Brain microvascular endothelial cell (primary cell): Measurements from ENCODE around the gene CPXM1.
A peak's percentile ranks its signal among the peaks of the same experiment; 100 is the strongest.

ENCODE experiments used
- DNase-seq: peaks from one replicate; pipeline ENCODE4 v3.0.0-alpha.2; 2020
- H3K27ac ChIP-seq: fragments of 250-450 bp; sonication (Bioruptor Pico); 2 replicates; pipeline ENCODE4 v1.5.1; 2020; ENCODE audit warnings: mild to moderate bottlenecking, moderate library complexity
- H3K27me3 ChIP-seq: fragments of 250-450 bp; sonication (Bioruptor Pico); replicated peaks from 2 replicates; pipeline ENCODE4 v1.5.1; 2020; ENCODE audit warnings: mild to moderate bottlenecking
- H3K36me3 ChIP-seq: fragments of 250-450 bp; sonication (Bioruptor Pico); replicated peaks from 2 replicates; pipeline ENCODE4 v1.5.1; 2020; ENCODE audit warnings: mild to moderate bottlenecking
- H3K4me3 ChIP-seq: 2 replicates; pipeline ENCODE4 v1.5.1; 2011; ENCODE audit warnings: low read depth, mild to moderate bottlenecking, control low read depth, low read length, moderate library complexity
- in situ Hi-C: cut with HindIII; loops from 2 replicates; pipeline ENCODE4 v1.10.0; 2017; ENCODE audit warnings: low sequenced_read_pairs, low pct_ligation_motif_present
- TF ChIP-seq, protein P1 (sequence below): IDR thresholded peaks from 2 replicates; pipeline ENCODE4 v1.5.1; 2011; ENCODE audit warnings: low read depth, mild to moderate bottlenecking, moderate library complexity, low read length, control low read depth, inconsistent platforms; ENCODE audit errors: missing control alignments

Gene CPXM1

GRCh38 chr20:2800521-2801285 is at the start of gene CPXM1:
Gene CPXM1 (minus strand): TSS chr20:2800627. CDS start chr20:2800572, 55 bp downstream.
- in situ Hi-C loops, result no loop called here
- Histone ChIP-seq H3K36me3 (no peaks in the 10 kb centered on the region), H3K4me3 (peak within 1 kb of the TSS; percentile 59), H3K27ac (no peak within 1 kb of the TSS), H3K27me3 (peaks cover 51% of the 10 kb centered on the region)
- TF ChIP-seq, protein P1, sequence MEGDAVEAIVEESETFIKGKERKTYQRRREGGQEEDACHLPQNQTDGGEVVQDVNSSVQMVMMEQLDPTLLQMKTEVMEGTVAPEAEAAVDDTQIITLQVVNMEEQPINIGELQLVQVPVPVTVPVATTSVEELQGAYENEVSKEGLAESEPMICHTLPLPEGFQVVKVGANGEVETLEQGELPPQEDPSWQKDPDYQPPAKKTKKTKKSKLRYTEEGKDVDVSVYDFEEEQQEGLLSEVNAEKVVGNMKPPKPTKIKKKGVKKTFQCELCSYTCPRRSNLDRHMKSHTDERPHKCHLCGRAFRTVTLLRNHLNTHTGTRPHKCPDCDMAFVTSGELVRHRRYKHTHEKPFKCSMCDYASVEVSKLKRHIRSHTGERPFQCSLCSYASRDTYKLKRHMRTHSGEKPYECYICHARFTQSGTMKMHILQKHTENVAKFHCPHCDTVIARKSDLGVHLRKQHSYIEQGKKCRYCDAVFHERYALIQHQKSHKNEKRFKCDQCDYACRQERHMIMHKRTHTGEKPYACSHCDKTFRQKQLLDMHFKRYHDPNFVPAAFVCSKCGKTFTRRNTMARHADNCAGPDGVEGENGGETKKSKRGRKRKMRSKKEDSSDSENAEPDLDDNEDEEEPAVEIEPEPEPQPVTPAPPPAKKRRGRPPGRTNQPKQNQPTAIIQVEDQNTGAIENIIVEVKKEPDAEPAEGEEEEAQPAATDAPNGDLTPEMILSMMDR, result peak; percentile 22
- no peak for DNase-seq

DNA sequence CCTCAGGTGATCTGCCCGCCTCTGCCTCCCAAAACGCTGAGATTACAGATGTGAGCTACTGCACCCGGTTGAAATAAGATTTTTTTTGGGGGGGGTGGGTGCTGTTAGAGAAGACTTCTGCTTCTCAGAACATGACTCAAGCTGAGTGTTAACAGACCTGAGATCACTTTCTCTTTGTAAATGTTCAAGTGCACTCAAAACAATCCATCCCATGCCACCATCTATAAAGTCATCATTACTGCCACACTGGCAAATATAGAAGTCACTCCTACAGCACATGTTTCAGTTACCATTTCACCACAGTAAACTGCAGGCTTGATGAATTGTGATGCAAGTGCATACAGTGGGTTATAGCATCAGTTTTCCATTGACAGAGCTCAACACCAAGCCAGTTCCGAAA is 49.1 kb upstream of the CPXM1 start:
- in situ Hi-C loops, result no loop called here
- no peaks in the 10 kb centered on the region for H3K27me3 ChIP-seq
- no peak for DNase-seq
- H3K36me3 ChIP-seq, result no peaks in the 10 kb centered on the region
- no peak overlapping the region for H3K27ac ChIP-seq
- TF ChIP-seq, protein P1, result no peak
- no peak overlapping the region for H3K4me3 ChIP-seq

DNA sequence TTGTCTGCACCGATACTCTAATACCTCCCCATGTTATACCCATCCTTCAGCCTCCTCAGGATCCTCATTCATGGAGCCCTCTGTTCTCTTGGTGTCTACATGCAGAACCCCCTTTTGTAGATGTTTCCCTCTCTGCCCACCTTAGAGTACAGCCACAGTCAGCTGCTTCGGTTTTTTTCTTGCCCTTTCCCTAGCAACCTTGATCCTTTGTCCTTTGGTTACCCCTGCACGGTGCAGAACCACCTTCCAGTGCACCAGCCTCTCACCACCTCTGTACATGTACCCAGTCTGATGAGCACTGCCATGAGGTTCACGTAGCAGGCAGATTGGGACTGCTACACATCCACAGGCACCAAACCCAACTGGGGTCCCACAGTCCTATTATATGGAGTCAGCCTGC is 47.4 kb upstream of the CPXM1 start:
- Histone ChIP-seq H3K27me3 (no peaks in the 10 kb centered on the region), H3K27ac (no peak overlapping the region), H3K36me3 (no peaks in the 10 kb centered on the region), H3K4me3 (no peak overlapping the region)
- TF ChIP-seq, protein P1, result no peak
- in situ Hi-C loops, result no loop called here
- DNase-seq, result no peak

DNA sequence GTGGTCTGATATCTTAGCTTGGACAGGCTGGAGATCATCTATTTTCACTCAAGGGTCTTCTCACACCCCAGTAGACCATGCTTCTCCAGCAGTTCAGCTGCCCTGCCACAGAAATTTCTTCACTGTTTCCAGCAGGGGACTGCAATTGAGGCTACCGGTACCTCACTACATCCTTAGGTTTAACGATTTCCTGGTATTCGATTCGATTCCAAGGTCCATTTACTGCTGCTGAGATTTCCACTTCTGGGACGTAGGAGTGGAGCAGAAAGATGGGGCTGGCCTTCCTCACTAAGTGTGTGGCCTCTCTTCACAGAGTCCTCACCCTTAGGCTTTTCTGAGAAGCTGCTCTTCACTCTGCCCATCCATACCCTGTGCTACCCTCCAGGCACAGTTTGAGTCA is 46.3 kb upstream of the CPXM1 start:
- TF ChIP-seq, protein P1, result no peak
- Histone ChIP-seq H3K4me3 (no peak overlapping the region), H3K27me3 (no peaks in the 10 kb centered on the region), H3K36me3 (no peaks in the 10 kb centered on the region), H3K27ac (no peak overlapping the region)
- in situ Hi-C loops, result no loop called here
- DNase-seq, result no peak

- DNase-seq, result no peak
- in situ Hi-C loops, result no loop called here
- Histone ChIP-seq H3K36me3 (no peaks in the 10 kb centered on the region), H3K27ac (no peak overlapping the region), H3K27me3 (no peaks in the 10 kb centered on the region), H3K4me3 (no peak overlapping the region)
- TF ChIP-seq, protein P1, result no peak
These were observed 45.2 kb upstream of the CPXM1 start for GRCh38 chr20:2845607-2846006.
